Keratinocyte (primary cell): ENCODE data around the gene AHRR.

Experiments
- CTCF ChIP-seq, 3 experiments: IDR thresholded peaks in 1 of 3; conservative IDR thresholded peaks in 1 of 3; optimal IDR thresholded peaks in 1 of 3; 2 replicates in 2 of 3; 3 replicates in 1 of 3; pipeline versions ENCODE3 to v1.5.1; 2011; ENCODE audit warnings: low read length in 3 of 3, mild to moderate bottlenecking in 3 of 3, moderate library complexity in 2 of 3, control low read depth in 1 of 3, inconsistent platforms in 1 of 3; ENCODE audit not compliant: insufficient read depth in 2 of 3; ENCODE audit errors: extremely low read depth in 1 of 3
- EZH2 ChIP-seq: IDR thresholded peaks from one replicate; pipeline ENCODE4 v1.6.1; 2012; ENCODE audit warnings: inconsistent platforms, mild to moderate bottlenecking, low read length, moderate library complexity

DNA sequence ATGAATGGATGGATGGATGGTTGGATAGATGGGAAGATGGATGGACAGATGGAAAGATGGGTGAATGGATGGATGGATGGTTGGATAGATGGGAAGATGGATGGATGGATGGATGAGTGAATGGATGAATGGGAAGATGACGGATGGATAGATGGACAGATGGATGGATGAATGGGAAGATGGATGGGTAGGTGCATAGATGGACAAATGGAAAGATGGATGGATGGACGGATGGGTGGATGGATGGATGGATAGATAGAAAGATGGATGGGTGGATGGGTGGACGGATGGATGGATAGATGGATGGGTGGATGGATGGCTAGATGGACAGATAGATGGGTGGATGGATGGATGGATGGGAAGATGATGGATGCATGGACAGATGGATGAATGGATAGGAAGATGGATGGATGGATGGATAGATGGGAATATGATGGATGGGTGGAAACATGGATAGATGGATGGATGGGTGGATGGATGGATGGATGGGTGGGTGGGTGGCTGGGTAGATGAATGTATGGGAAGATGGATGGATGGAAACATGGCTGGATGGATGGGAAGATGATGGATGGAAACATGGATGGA is 105.0 kb downstream of the AHRR start:
- TF ChIP-seq EZH2, result no peak
- no peak for TF ChIP-seq CTCF (optimal IDR thresholded peaks at IDR 0.05 in 1 of 3, IDR thresholded peaks at IDR 0.05 in 1 of 3, conservative IDR thresholded peaks at IDR 0.05 in 1 of 3; ENCODE audit: extremely low read depth in 1 of 3, insufficient read depth in 2 of 3, low read length in 3 of 3)
